BLaER1 (cell line): ENCODE measurements around the gene PMF1.
"Not testable (repeated sequence)": the region's sequence is repeated elsewhere in the genome, so short reads cannot be mapped to it uniquely, and the experiment has no call there.

Source experiments
- H3K27ac ChIP-seq: shearing (Covaris generic); formaldehyde crosslinking; 2 replicates; pipeline ENCODE4 v1.8.1; 2022
- H3K27me3 ChIP-seq: shearing (Covaris generic); formaldehyde crosslinking; 2 replicates; pipeline ENCODE4 v1.8.1; 2022
- H3K36me3 ChIP-seq: shearing (Covaris generic); formaldehyde crosslinking; 2 replicates; pipeline ENCODE4 v1.8.1; 2022
- H3K4me1 ChIP-seq: shearing (Covaris generic); formaldehyde crosslinking; 2 replicates; pipeline ENCODE4 v1.8.1; 2022
- H3K4me2 ChIP-seq: shearing (Covaris generic); formaldehyde crosslinking; 2 replicates; pipeline ENCODE4 v1.8.1; 2022
- H3K4me3 ChIP-seq: shearing (Covaris generic); formaldehyde crosslinking; 2 replicates; pipeline ENCODE4 v1.8.1; 2022
- H3K9ac ChIP-seq: shearing (Covaris generic); formaldehyde crosslinking; 2 replicates; pipeline ENCODE4 v1.8.1; 2022
- H3K9me3 ChIP-seq: shearing (Covaris generic); formaldehyde crosslinking; 2 replicates; pipeline ENCODE4 v1.8.1; 2022
- H4K20me1 ChIP-seq: shearing (Covaris generic); formaldehyde crosslinking; 2 replicates; pipeline ENCODE4 v1.8.1; 2022
- Cebpa-rat ChIP-seq: shearing (Covaris generic); IDR thresholded peaks from 2 replicates; pipeline ENCODE4 v1.8.1; 2022

Gene PMF1

DNA sequence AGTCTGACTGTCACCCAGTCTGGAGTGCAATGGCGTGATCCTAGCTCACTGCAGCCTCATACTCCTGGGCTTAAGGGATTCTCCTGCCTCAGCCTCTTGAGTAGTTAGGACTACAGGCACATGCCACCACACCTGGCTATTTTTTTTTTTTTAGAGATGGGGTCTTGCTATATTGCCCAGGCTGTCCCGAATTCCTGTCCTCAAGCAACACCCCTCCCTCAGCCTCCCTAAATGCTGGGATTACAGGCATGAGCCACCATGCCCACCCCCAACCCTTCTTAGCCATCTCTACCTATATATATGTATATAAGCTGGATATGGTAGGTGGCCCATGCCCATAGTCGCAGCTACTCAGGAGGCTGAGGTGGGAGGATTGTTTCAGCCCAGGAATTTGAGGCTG, 32.3 kb upstream of the PMF1 start:
- Histone ChIP-seq H3K9me3 (no peaks in the 10 kb centered on the region), H3K4me1 (peaks cover 7% of the 10 kb centered on the region; the same call in 1 of the 2 replicates), H3K27ac (no peak overlapping the region), H3K9ac (no peak overlapping the region), H3K4me3 (no peak overlapping the region), H3K27me3 (no peaks in the 10 kb centered on the region), H3K36me3 (peaks cover 20% of the 10 kb centered on the region; the same call in 1 of the 2 replicates), H3K4me2 (no peak overlapping the region), H4K20me1 (no peaks in the 10 kb centered on the region)
- no peak for TF ChIP-seq Cebpa-rat

- not testable (repeated sequence) for H3K4me2 ChIP-seq, H3K4me3 ChIP-seq, H3K27ac ChIP-seq
Measured at GRCh38 chr1:156181391-156181924, 31.3 kb upstream of the PMF1 start.

DNA sequence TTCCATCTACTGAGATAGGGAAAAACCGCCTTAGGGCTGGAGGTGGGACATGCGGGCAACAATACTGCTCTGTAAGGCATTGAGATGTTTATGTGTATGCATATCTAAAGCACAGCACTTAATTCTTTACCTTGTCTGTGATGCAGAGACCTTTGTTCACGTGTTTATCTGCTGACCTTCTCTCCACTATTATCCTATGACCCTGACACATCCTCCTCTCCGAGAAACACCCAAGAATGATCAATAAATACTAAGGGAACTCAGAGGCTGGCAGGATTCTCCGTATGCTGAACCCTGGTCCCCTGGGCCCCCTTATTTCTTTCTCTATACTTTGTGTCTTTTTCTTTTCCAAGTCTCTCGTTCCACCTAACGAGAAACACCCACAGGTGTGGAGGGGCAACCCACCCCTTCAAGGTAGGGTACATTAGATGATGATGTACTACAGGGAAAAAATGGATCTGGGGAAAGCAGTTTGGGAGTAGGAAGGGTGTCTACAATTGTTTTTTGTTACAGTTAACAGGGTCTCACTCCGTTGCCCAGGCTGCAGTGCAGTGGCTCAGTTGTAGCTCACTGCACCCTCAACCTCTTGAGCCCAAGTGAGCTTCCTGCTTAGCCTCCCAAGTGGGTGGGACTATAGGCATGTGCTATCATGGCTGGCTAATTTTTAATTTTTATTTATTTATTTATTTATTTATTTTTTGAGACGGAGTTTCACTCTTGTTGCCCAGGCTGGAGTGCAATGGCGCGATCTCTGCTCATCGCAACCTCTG, 30.6 kb upstream of the PMF1 start:
- not testable (repeated sequence) for H3K4me3 ChIP-seq, H3K27ac ChIP-seq

More at GRCh38 chr1:156181391-156181924, 31.3 kb upstream of the PMF1 start:
- H3K9me3 ChIP-seq, H3K9ac ChIP-seq, H3K27me3 ChIP-seq, H3K36me3 ChIP-seq, H3K4me1 ChIP-seq, H4K20me1 ChIP-seq: not testable (repeated sequence)

DNA sequence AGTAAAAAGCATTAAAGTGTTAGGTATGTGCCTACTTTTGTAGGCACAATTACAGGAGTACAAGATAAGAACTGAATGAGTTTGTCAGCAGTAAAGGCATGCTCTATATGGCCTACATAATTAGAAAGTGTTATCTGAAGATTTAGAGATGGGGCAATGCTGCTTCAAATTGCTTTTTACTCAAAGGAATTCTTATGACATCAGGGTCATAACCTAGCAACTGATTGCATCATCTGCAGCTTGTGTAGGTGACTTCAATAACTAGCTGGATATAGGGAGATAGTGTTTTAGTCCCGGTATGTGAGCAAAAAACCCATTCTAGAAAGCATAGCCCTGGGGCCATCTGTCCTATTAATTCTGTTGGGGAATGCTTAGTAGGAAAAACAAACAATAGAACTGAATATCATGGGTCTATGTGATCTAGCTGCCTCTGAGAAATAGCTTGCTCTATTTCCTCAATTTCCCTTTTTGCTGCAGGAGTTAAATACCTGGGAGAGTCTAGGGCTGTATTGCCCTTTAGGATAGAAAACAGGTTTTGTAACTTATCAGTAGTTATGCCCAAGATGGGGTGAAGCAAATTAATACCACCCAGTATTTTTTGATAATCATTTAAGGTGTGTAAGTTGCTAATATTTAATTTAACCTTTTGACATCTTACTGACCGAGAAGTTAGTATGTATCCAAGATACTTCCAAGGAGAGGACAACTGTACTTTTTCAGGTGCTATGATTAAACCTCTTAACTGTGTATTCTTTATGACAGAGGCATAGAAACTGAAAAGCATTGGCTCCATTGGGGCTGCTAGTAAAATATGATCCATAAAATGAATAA, 26.2 kb upstream of the PMF1 start:
- not testable (repeated sequence) for H4K20me1 ChIP-seq

More for the DNA sequence above, 30.6 kb upstream of the PMF1 start:
- H3K27me3 ChIP-seq, H4K20me1 ChIP-seq, H3K4me1 ChIP-seq, H3K9ac ChIP-seq, H3K36me3 ChIP-seq: not testable (repeated sequence)
- H3K9me3 ChIP-seq = peaks cover 12% of the 10 kb centered on the region
- peak overlapping the region; percentile 36; the same call in 1 of the 2 replicates for H3K4me2 ChIP-seq

GRCh38 chr1:156190265-156190664, 22.5 kb upstream of the PMF1 start:
- H3K4me2 ChIP-seq, H3K4me3 ChIP-seq, H3K27ac ChIP-seq, H3K9ac ChIP-seq, H4K20me1 ChIP-seq, H3K27me3 ChIP-seq, H3K36me3 ChIP-seq: not testable (repeated sequence)
- peaks cover 23% of the 10 kb centered on the region for H3K4me1 ChIP-seq
- peaks cover 39% of the 10 kb centered on the region for H3K9me3 ChIP-seq

More for the DNA sequence above, 26.2 kb upstream of the PMF1 start:
- not testable (repeated sequence) for H3K4me2 ChIP-seq, H3K36me3 ChIP-seq, H3K27me3 ChIP-seq, H3K9ac ChIP-seq, H3K4me1 ChIP-seq, H3K4me3 ChIP-seq, H3K27ac ChIP-seq
- peaks cover 39% of the 10 kb centered on the region for H3K9me3 ChIP-seq

GRCh38 chr1:156191292-156191964, 21.4 kb upstream of the PMF1 start:
- Histone ChIP-seq H3K27me3 (no peaks in the 10 kb centered on the region), H3K4me3 (no peak overlapping the region), H3K36me3 (peaks cover 12% of the 10 kb centered on the region), H3K9me3 (peaks cover 35% of the 10 kb centered on the region), H4K20me1 (peaks cover 21% of the 10 kb centered on the region; the same call in 1 of the 2 replicates), H3K4me1 (peaks cover 29% of the 10 kb centered on the region), H3K4me2 (no peak overlapping the region), H3K27ac (no peak overlapping the region), H3K9ac (no peak overlapping the region)
- no peak for TF ChIP-seq Cebpa-rat

DNA sequence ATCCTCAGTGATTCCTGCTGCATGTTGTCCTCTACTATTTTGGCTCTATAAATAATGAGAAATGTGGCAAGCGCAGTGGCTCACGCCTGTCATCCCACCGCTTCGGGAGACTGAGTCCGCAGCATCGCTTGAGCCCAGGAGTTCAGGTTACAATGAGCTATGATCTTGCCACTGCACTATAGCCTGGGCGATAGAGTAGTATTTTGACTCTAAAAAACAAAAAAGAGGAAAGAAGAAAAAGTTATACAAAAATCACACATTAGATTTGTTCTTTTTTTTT, 19.7 kb upstream of the PMF1 start:
- no peak for TF ChIP-seq Cebpa-rat
- Histone ChIP-seq H4K20me1 (peaks cover 38% of the 10 kb centered on the region), H3K9me3 (peaks cover 20% of the 10 kb centered on the region), H3K27ac (peak overlapping the region; percentile 85), H3K27me3 (no peaks in the 10 kb centered on the region), H3K4me2 (peak overlapping the region; percentile 81), H3K9ac (peak overlapping the region; percentile 81), H3K4me3 (peak overlapping the region; percentile 83), H3K4me1 (peaks cover 29% of the 10 kb centered on the region), H3K36me3 (peaks cover 29% of the 10 kb centered on the region)

- H4K20me1 ChIP-seq = peaks cover 43% of the 10 kb centered on the region
- peaks cover 14% of the 10 kb centered on the region for H3K9me3 ChIP-seq
- H3K36me3 ChIP-seq = peaks cover 33% of the 10 kb centered on the region
- peak within 1 kb of the TSS; percentile 85 for H3K27ac ChIP-seq
- H3K4me1 ChIP-seq = peaks cover 29% of the 10 kb centered on the region
- peak within 1 kb of the TSS; percentile 92 for H3K4me2 ChIP-seq
- no peak for TF ChIP-seq Cebpa-rat
- H3K9ac ChIP-seq = peak within 1 kb of the TSS; percentile 84
- no peaks in the 10 kb centered on the region for H3K27me3 ChIP-seq
- peak within 1 kb of the TSS; percentile 83 for H3K4me3 ChIP-seq
Measured at GRCh38 chr1:156193488-156194299, 19.1 kb upstream of the PMF1 start, which contains the start of gene SLC25A44. Gene SLC25A44, plus strand, starts transcription at chr1:156194104. Its CDS starts 5,744 bp downstream, at chr1:156199848.

DNA sequence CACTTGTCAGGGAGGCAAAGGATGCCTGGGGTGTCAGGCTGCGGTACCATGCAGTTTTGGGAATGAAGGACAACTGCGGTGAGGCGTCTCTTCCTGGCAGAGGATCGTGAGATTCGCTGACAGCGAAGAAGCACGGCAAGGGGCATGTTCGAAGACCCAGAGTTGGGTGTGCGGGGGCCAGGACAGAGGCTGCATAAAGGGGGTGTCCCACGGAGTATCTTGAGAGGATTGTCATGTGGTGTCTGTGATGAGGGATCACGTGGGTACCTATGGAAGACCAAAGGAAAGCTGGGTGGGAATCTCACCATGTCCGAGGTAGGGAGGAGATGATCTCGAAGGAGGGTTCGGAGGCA, 18.5 kb upstream of the PMF1 start:
- peak overlapping the region; percentile 83 for H3K4me3 ChIP-seq
- peak overlapping the region; percentile 84 for H3K9ac ChIP-seq
- H3K4me2 ChIP-seq = peak overlapping the region; percentile 92
- peaks cover 49% of the 10 kb centered on the region for H4K20me1 ChIP-seq
- no peaks in the 10 kb centered on the region for H3K27me3 ChIP-seq
- no peak for TF ChIP-seq Cebpa-rat
- peak overlapping the region; percentile 42 for H3K27ac ChIP-seq
- H3K9me3 ChIP-seq = peaks cover 8% of the 10 kb centered on the region
- H3K36me3 ChIP-seq = peaks cover 39% of the 10 kb centered on the region
- peaks cover 29% of the 10 kb centered on the region for H3K4me1 ChIP-seq
